Lung (tissue), 12 donors: ENCODE results near the gene GOSR2. TPM values are rescaled to one million over a fixed set of nuclear protein-coding genes. Genes with fewer than 3 reads are reported as not detected.
A peak's percentile ranks its signal among the peaks of the same experiment; 100 is the strongest.

ENCODE experiments used
- ATAC-seq: fragments of 200-7000 bp; cut with Tn5 transposase; one replicate; pipeline ENCODE4 v1.9.1; 2020; ENCODE audit warnings: moderate number of reproducible peaks; ENCODE audit not compliant: insufficient read depth, low FRiP score
- DNase-seq, 3 donors: peaks; one replicate each; pipeline ENCODE4 v3.0.0-alpha.2; 2013 to 2017
- H3K27ac ChIP-seq, 2 donors: one replicate each; pipeline ENCODE4 v1.5.1; 2013; ENCODE audit warnings: mild to moderate bottlenecking in 2 of 2, moderate library complexity in 2 of 2, control low read depth in 1 of 2, inconsistent platforms in 1 of 2, low read depth in 1 of 2, low read length in 1 of 2
- H3K27me3 ChIP-seq, 3 donors: one replicate each; pipeline ENCODE4 v1.5.1; 2013; ENCODE audit warnings: low read length in 2 of 3; ENCODE audit not compliant: control insufficient read depth in 3 of 3, insufficient read depth in 3 of 3
- H3K36me3 ChIP-seq, 4 donors: one replicate each; pipeline ENCODE4 v1.5.1; 2013; ENCODE audit warnings: low read length in 4 of 4, mild to moderate bottlenecking in 1 of 4, moderate library complexity in 1 of 4; ENCODE audit not compliant: control insufficient read depth in 4 of 4, insufficient read depth in 4 of 4
- H3K4me1 ChIP-seq, 5 donors: one replicate each; pipeline ENCODE4 v1.5.1; 2013; ENCODE audit warnings: low read length in 5 of 5, mild to moderate bottlenecking in 2 of 5, moderate library complexity in 1 of 5; ENCODE audit not compliant: control insufficient read depth in 5 of 5, insufficient read depth in 5 of 5
- H3K4me3 ChIP-seq: one replicate; pipeline ENCODE4 v1.5.1; 2013; ENCODE audit warnings: mild to moderate bottlenecking, control low read depth, moderate library complexity
- H3K9ac ChIP-seq, 2 donors: one replicate each; pipeline ENCODE4 v1.5.1; 2013; ENCODE audit warnings: low read length in 2 of 2, control low read depth in 1 of 2; ENCODE audit not compliant: insufficient read depth in 1 of 2
- H3K9me3 ChIP-seq, 4 donors: one replicate each; pipeline ENCODE4 v1.5.1; 2013; ENCODE audit warnings: low read length in 3 of 4, mild to moderate bottlenecking in 1 of 4, moderate library complexity in 1 of 4; ENCODE audit not compliant: control insufficient read depth in 4 of 4, insufficient read depth in 3 of 4
- CTCF ChIP-seq: IDR thresholded peaks from 2 replicates; pipeline ENCODE4 v1.5.1; 2012; ENCODE audit warnings: mild to moderate bottlenecking; ENCODE audit errors: control extremely low read depth, extremely low read depth
- WGBS, 2 donors: extraction: QIAGEN DNeasy Blood & Tissue Kit; methylation state at CpG; one replicate each; pipeline ENCODE4 v1.1.7; 2013; 5-methylcytosine and 5-hydroxymethylcytosine counted together
- polyA plus RNA-seq, 2 donors: library from polyadenylated mRNA; stranded (reverse); fragments of 200-250 nt; gene quantifications; one replicate each; pipeline ENCODE4 v1.2.1, GENCODE V29; 2013
- total RNA-seq, 2 donors: library from RNA; depleted of rRNA in 1 of 2; stranded (reverse); fragments of >200 nt in 1 of 2; gene quantifications; one replicate each; pipeline ENCODE4 v1.2.1, GENCODE V29; 2014 to 2021
- donor health status: control.
- donor health status: control.
- donor health status: Bipolar disorder and iron deficiency.
- donor health status: healthy.
- donor health status: DM: yes; HTN: yes; CAD: no.

The GOSR2 gene
- total and polyA plus RNA-seq, 4 donors: 22.4 to 52.9 (median 42.0) TPM

- Histone ChIP-seq H3K4me3 (no peak overlapping the region), H3K9ac (no peak overlapping the region), H3K9me3 (peaks cover 0 to 2% (median 0%) of the 10 kb centered on the region in 4 donors), H3K27me3 (no peaks in the 10 kb centered on the region), H3K36me3 (peaks cover 0 to 8% (median 4%) of the 10 kb centered on the region in 4 donors), H3K27ac (no peak overlapping the region), H3K4me1 (peaks cover 8 to 19% (median 13%) of the 10 kb centered on the region in 5 donors)
- no peak for DNase-seq
- no peak for TF ChIP-seq CTCF
- 75 to 78% methylated on average over 5 of the region's 5 CpGs for WGBS, 2 donors
- no peak for ATAC-seq
Observed at GRCh38 chr17:46925185-46925868, 2.4 kb downstream of the GOSR2 start.

- H3K27me3 ChIP-seq: no peaks in the 10 kb centered on the region
- H3K27ac ChIP-seq: peak overlapping the region in 1 of 2 donors; percentile 75
- no peak overlapping the region for H3K4me3 ChIP-seq
- 72 to 85% methylated on average over 10 of the region's 10 CpGs for WGBS, 2 donors
- no peak overlapping the region for H3K9ac ChIP-seq
- H3K36me3 ChIP-seq: peaks cover 12 to 30% (median 27%) of the 10 kb centered on the region in 4 donors
- peaks cover 0 to 2% (median 0%) of the 10 kb centered on the region in 4 donors for H3K9me3 ChIP-seq
- ATAC-seq: no peak
- H3K4me1 ChIP-seq: peaks cover 6 to 18% (median 13%) of the 10 kb centered on the region in 5 donors
- no peak for TF ChIP-seq CTCF
- DNase-seq: no peak
Observed at GRCh38 chr17:46928467-46929261, 5.7 kb downstream of the GOSR2 start.

GRCh38 chr17:46929413-46929812, 6.5 kb downstream of the GOSR2 start:
- 61 to 80% methylated on average over 6 of the region's 6 CpGs for WGBS, 2 donors

More at GRCh38 chr17:46929413-46929812, 6.5 kb downstream of the GOSR2 start:
- ATAC-seq (no peak), DNase-seq (no peak)
- Histone ChIP-seq H3K27me3 (no peaks in the 10 kb centered on the region), H3K36me3 (peaks cover 12 to 36% (median 32%) of the 10 kb centered on the region in 4 donors), H3K9me3 (peaks cover 0 to 2% (median 0%) of the 10 kb centered on the region in 4 donors), H3K4me3 (no peak overlapping the region), H3K27ac (peak overlapping the region in 1 of 2 donors; percentile 13), H3K4me1 (peaks cover 3 to 18% (median 8%) of the 10 kb centered on the region in 5 donors), H3K9ac (no peak overlapping the region)
- TF ChIP-seq CTCF: no peak
